SU-DHL-6 (cell line): Measurements from ENCODE around the gene PSPN.

Experiments
- H2AFZ ChIP-seq: fragments of 200-600 bp; sonication (generic); 2 replicates; pipeline ENCODE4 v1.6.1; 2014; ENCODE audit warnings: low read depth, mild to moderate bottlenecking, moderate library complexity, mixed read lengths, antibody characterized with exemption, low read length; ENCODE audit not compliant: severe bottlenecking
- H3F3A ChIP-seq: fragments of 200-600 bp; shearing (Covaris generic); 2 replicates; pipeline ENCODE4 v1.6.0; 2016; ENCODE audit warnings: antibody characterized with exemption, mild to moderate bottlenecking; ENCODE audit not compliant: insufficient read depth
- H3K27ac ChIP-seq: fragments of 200-600 bp; sonication (generic); 2 replicates; pipeline ENCODE4 v1.5.1; 2016; ENCODE audit warnings: low read depth, mild to moderate bottlenecking, low read length, moderate library complexity, mixed read lengths
- H3K27me3 ChIP-seq: fragments of 200-600 bp; sonication (generic), shearing (Covaris generic); 2 replicates; pipeline ENCODE4 v1.6.0; 2014; ENCODE audit warnings: mild to moderate bottlenecking, low read length
- H3K36me3 ChIP-seq: fragments of 200-600 bp; sonication (generic); 2 replicates; pipeline ENCODE4 v1.6.1; 2014; ENCODE audit warnings: mild to moderate bottlenecking, low read length, mixed read lengths
- H3K4me2 ChIP-seq: fragments of 300-600, 200-600 bp; shearing (Covaris generic), sonication (generic); 2 replicates; pipeline ENCODE4 v1.6.0; 2014; ENCODE audit warnings: low read length, low read depth, mild to moderate bottlenecking; ENCODE audit not compliant: poor library complexity, severe bottlenecking
- H3K4me3 ChIP-seq: fragments of 200-600 bp; sonication (generic); 2 replicates; pipeline ENCODE4 v1.5.1; 2014; ENCODE audit warnings: antibody characterized with exemption, low read length, mild to moderate bottlenecking, mixed read lengths; ENCODE audit not compliant: insufficient read depth, poor library complexity, severe bottlenecking
- H3K79me2 ChIP-seq: fragments of 200-600 bp; sonication (generic); 2 replicates; pipeline ENCODE4 v1.6.1; 2014; ENCODE audit warnings: mild to moderate bottlenecking, low read length, moderate library complexity; ENCODE audit not compliant: insufficient read depth
- H3K9ac ChIP-seq: fragments of 200-600 bp; sonication (generic); 2 replicates; pipeline ENCODE4 v1.7.0; 2014; ENCODE audit warnings: mild to moderate bottlenecking, low read length
- H3K9me2 ChIP-seq: fragments of 200-600 bp; sonication (generic); replicated peaks from 2 replicates; pipeline ENCODE4 v1.6.1; 2014; ENCODE audit warnings: low read length; ENCODE audit not compliant: insufficient read depth
- H3K9me3 ChIP-seq: fragments of 200-600 bp; sonication (generic); 2 replicates; pipeline ENCODE4 v1.6.1; 2014; ENCODE audit warnings: low read length, mixed read lengths; ENCODE audit not compliant: insufficient read depth
- H4K20me1 ChIP-seq: fragments of 200-600 bp; sonication (generic); 2 replicates; pipeline ENCODE4 v1.6.1; 2014; ENCODE audit warnings: low read depth, mild to moderate bottlenecking, antibody characterized with exemption, low read length, moderate library complexity, mixed read lengths
- CTCF ChIP-seq: fragments of 200-600 bp; sonication (generic); IDR thresholded peaks from one replicate; pipeline ENCODE4 v1.5.1; 2017; ENCODE audit warnings: antibody characterized with exemption, mild to moderate bottlenecking, low read length, moderate library complexity; ENCODE audit not compliant: insufficient read depth, poor library complexity, severe bottlenecking
- EZH2phosphoT487 ChIP-seq: fragments of 200-600 bp; sonication (generic), shearing (Covaris generic); conservative IDR thresholded peaks from 2 replicates; pipeline ENCODE4 v1.6.1; 2018; ENCODE audit warnings: mild to moderate bottlenecking, antibody characterized with exemption, low read length, moderate library complexity, mixed read lengths

PSPN gene

DNA sequence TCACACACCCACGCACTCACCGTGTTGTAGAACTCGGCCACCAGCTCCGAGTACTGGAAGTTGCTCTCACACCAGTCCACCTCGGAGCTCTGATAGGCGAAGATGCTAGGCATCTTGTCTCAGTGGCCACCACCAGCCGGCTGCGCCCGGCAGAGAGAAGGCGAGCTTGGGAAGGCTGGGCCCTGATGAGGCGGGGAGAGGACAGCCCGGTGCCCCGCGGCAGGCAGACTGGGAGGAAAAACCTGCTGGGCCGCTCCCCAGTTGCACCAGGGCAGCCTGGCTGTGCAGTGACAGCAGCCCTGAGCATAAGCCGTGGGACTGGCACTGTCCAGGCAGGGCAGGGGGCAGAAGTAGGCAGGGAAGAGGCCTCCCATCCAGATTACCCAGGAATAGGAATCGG, 42.3 kb downstream of the PSPN start, which contains the start of gene ACER1:
ACER1 (minus strand) TSS at position 174 of the 400 bp plus-strand sequence; CDS start at position 113, 61 bp downstream.
- TF ChIP-seq EZH2phosphoT487 (no peak), CTCF (no peak)
- Histone ChIP-seq H3F3A (no peaks in the 10 kb centered on the region), H3K4me3 (no peak within 1 kb of the TSS), H3K9me2 (no peaks in the 10 kb centered on the region), H3K9me3 (no peaks in the 10 kb centered on the region), H3K27me3 (no peaks in the 10 kb centered on the region), H3K27ac (no peak within 1 kb of the TSS), H3K36me3 (no peaks in the 10 kb centered on the region), H3K9ac (no peak within 1 kb of the TSS), H4K20me1 (no peaks in the 10 kb centered on the region), H3K4me2 (no peak within 1 kb of the TSS), H3K79me2 (no peaks in the 10 kb centered on the region), H2AFZ (no peak within 1 kb of the TSS)

- Histone ChIP-seq H3K9me3 (no peaks in the 10 kb centered on the region), H3K4me3 (no peak overlapping the region), H4K20me1 (no peaks in the 10 kb centered on the region), H3K9me2 (no peaks in the 10 kb centered on the region), H3K4me2 (no peak overlapping the region), H3F3A (no peaks in the 10 kb centered on the region), H3K79me2 (no peaks in the 10 kb centered on the region), H3K9ac (no peak overlapping the region), H3K27me3 (no peaks in the 10 kb centered on the region), H3K36me3 (no peaks in the 10 kb centered on the region), H3K27ac (no peak overlapping the region), H2AFZ (no peak overlapping the region)
- TF ChIP-seq EZH2phosphoT487: no peak
These were observed 48.9 kb downstream of the PSPN start for GRCh38 chr19:6326815-6327214.

- no peaks in the 10 kb centered on the region for H3K27me3 ChIP-seq
- H3K9me3 ChIP-seq: no peaks in the 10 kb centered on the region
- H3K9ac ChIP-seq: no peak overlapping the region
- no peaks in the 10 kb centered on the region for H3F3A ChIP-seq
- no peak overlapping the region for H3K4me2 ChIP-seq
- H3K36me3 ChIP-seq: no peaks in the 10 kb centered on the region
- no peak overlapping the region for H3K4me3 ChIP-seq
- no peaks in the 10 kb centered on the region for H3K9me2 ChIP-seq
- no peaks in the 10 kb centered on the region for H4K20me1 ChIP-seq
- H3K27ac ChIP-seq: no peak overlapping the region
- TF ChIP-seq CTCF (no peak), EZH2phosphoT487 (no peak)
- no peak overlapping the region for H2AFZ ChIP-seq
- no peaks in the 10 kb centered on the region for H3K79me2 ChIP-seq
These were observed 50.1 kb downstream of the PSPN start for GRCh38 chr19:6325614-6326013.
